Measurements from ENCODE around the gene AKR1C4. TPM values are rescaled to one million over a fixed set of nuclear protein-coding genes. Genes with fewer than 3 reads are reported as not detected.
"Not testable (repeated sequence)": the region's sequence is repeated elsewhere in the genome, so short reads cannot be mapped to it uniquely, and the experiment has no call there.

AKR1C4 gene
- total RNA-seq, 1 donor from 2014 or later: not detected

DNA sequence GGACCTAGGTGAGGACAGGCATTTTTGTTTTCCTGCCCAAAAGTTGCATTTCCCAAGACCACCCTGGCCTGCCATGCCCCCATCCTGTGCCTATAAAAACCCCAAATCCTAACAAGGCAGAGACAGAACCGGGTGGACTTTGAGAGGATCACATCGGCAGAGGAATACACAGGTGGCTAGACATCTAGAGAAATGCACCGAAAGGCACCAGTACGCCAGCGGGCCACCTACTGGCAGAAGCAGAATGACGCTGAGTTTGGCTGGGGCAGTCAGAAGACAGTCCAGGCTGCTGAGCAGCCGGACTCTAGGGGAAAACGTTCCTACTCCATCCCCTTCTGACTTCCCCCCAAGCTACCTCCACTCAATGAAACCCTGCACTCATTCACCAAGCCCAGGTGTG lies 2.8 kb downstream of the AKR1C4 start:
- Mint-ChIP-seq H3K27me3 (ENCODE audit: unreplicated experiment) (peaks cover 5% of the 10 kb centered on the region), H3K27ac (ENCODE audit: unreplicated experiment) (no peak overlapping the region), H3K4me3 (ENCODE audit: unreplicated experiment) (no peak overlapping the region), H3K9me3 (ENCODE audit: unreplicated experiment) (peaks cover 7% of the 10 kb centered on the region), H3K4me1 (ENCODE audit: unreplicated experiment) (no peaks in the 10 kb centered on the region), H3K36me3 (ENCODE audit: unreplicated experiment) (no peaks in the 10 kb centered on the region)
- TF ChIP-seq, protein P1, sequence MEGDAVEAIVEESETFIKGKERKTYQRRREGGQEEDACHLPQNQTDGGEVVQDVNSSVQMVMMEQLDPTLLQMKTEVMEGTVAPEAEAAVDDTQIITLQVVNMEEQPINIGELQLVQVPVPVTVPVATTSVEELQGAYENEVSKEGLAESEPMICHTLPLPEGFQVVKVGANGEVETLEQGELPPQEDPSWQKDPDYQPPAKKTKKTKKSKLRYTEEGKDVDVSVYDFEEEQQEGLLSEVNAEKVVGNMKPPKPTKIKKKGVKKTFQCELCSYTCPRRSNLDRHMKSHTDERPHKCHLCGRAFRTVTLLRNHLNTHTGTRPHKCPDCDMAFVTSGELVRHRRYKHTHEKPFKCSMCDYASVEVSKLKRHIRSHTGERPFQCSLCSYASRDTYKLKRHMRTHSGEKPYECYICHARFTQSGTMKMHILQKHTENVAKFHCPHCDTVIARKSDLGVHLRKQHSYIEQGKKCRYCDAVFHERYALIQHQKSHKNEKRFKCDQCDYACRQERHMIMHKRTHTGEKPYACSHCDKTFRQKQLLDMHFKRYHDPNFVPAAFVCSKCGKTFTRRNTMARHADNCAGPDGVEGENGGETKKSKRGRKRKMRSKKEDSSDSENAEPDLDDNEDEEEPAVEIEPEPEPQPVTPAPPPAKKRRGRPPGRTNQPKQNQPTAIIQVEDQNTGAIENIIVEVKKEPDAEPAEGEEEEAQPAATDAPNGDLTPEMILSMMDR (IDR thresholded peaks at IDR 0.05): no peak
- no peak for DNase-seq (ENCODE audit: extremely low spot score, unreplicated experiment)

DNA sequence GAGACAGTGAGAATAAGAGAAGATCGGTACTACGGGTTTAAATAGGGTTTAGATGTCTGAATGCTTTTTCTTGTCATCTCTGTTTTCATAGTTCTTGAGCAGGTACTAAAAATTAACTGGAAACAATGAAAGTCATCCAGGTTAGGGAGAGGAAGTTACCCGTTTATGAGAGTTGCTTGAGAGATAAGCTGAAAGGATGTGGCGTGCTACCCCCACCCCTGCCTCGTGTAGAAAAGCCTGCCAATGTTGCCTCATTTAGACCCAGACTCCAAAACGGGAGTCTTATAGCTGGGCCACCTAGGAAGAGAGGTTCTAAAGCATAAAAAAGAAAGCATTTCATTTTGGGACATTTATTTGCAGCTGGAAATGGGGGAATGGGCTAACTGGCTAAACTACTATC lies 10.2 kb downstream of the AKR1C4 start:
- Mint-ChIP-seq H3K9me3 (ENCODE audit: unreplicated experiment) (no peaks in the 10 kb centered on the region), H3K27me3 (ENCODE audit: unreplicated experiment) (peaks cover 5% of the 10 kb centered on the region), H3K27ac (ENCODE audit: unreplicated experiment) (no peak overlapping the region), H3K4me1 (ENCODE audit: unreplicated experiment) (no peaks in the 10 kb centered on the region), H3K4me3 (ENCODE audit: unreplicated experiment) (no peak overlapping the region), H3K36me3 (ENCODE audit: unreplicated experiment) (no peaks in the 10 kb centered on the region)
- TF ChIP-seq, protein P1 (IDR thresholded peaks at IDR 0.05): no peak
- DNase-seq (ENCODE audit: extremely low spot score, unreplicated experiment): no peak

DNA sequence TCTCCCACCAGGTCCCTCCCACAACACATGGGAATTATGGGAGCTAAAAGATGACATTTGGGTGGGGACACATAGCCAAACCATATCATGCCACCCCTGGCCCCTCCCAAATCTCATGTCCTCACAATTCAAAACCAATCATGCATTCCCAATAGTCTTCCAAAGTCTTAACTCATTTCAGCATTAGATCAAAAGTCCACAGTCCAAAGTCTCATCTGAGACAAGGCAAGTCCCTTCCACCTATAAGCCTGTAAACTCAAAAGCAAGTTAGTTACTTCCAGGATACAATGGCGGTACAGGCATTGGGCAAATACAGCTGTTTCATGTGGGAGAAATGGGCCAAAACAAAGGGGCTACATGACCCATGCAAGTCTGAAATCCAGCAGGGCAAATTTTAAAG lies 13.1 kb downstream of the AKR1C4 start:
- H3K4me1 Mint-ChIP-seq (ENCODE audit: unreplicated experiment); H3K27me3 Mint-ChIP-seq (ENCODE audit: unreplicated experiment); H3K27ac Mint-ChIP-seq (ENCODE audit: unreplicated experiment); H3K36me3 Mint-ChIP-seq (ENCODE audit: unreplicated experiment); DNase-seq (ENCODE audit: extremely low spot score, unreplicated experiment); H3K4me3 Mint-ChIP-seq (ENCODE audit: unreplicated experiment); H3K9me3 Mint-ChIP-seq (ENCODE audit: unreplicated experiment): not testable (repeated sequence)

DNA sequence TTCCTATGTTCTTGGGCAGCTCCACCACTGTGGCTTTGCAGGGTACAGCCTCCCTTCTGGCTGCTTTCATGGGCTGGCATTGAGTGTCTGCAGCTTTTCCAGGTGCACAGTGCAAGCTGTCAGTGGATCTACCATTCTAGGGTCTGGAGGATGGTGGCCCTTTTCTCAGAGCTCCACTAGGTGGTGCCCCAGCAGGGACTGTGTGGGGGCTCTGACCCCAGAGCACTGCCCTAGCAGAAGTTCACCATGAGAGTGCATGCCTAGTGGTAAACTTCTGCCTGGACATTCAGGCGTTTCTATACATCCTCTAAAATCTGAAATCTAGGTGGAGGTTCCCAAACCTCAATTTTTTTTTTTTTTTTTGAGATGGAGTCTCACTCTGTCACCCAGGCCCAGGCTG lies 13.6 kb downstream of the AKR1C4 start:
- DNase-seq (ENCODE audit: extremely low spot score, unreplicated experiment); H3K27me3 Mint-ChIP-seq (ENCODE audit: unreplicated experiment); H3K27ac Mint-ChIP-seq (ENCODE audit: unreplicated experiment); H3K4me1 Mint-ChIP-seq (ENCODE audit: unreplicated experiment); H3K36me3 Mint-ChIP-seq (ENCODE audit: unreplicated experiment); H3K4me3 Mint-ChIP-seq (ENCODE audit: unreplicated experiment); H3K9me3 Mint-ChIP-seq (ENCODE audit: unreplicated experiment): not testable (repeated sequence)

DNA sequence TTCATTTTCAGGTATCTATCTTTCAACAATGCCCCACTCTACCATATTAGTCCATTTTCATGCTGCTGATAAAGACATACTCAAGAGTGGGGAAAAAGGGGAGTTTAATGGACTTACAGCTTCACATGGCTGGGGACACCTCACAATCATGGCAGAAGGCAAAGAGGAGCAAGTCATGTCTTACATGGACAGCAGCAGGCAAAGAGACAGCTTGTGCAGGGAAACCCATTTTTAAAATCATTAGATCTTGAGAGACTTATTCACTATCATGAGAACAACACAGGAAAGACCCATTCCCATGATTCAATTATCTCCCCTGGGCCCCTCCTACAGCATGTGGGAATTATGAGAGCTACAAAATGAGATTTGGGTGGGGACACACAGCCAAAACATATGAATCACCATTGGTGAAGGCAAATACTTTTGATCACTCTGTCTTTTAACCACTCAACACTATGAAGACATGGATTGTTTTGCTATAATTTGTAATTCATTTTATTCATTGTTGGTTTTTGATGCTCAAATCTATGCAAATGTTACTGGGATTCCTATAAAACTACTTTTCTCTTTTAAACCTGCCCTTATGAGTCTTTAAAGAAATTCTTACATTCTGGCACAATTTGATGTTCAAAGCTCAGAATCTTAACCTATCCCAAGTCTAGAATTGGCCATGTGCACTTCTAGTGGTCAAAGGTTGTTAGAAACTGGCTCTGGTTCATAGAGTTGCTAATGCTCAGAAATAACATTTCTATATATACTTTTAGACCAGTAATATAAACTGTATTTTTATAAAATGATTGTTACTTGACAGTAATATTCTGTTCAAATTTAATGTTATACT lies 15.3 kb downstream of the AKR1C4 start:
- Mint-ChIP-seq H3K4me3 (ENCODE audit: unreplicated experiment) (no peak overlapping the region), H3K27me3 (ENCODE audit: unreplicated experiment) (peaks cover 6% of the 10 kb centered on the region), H3K4me1 (ENCODE audit: unreplicated experiment) (no peaks in the 10 kb centered on the region), H3K27ac (ENCODE audit: unreplicated experiment) (no peak overlapping the region), H3K36me3 (ENCODE audit: unreplicated experiment) (no peaks in the 10 kb centered on the region), H3K9me3 (ENCODE audit: unreplicated experiment) (no peaks in the 10 kb centered on the region)
- TF ChIP-seq, protein P1 (IDR thresholded peaks at IDR 0.05): no peak
- DNase-seq (ENCODE audit: extremely low spot score, unreplicated experiment): no peak

DNA sequence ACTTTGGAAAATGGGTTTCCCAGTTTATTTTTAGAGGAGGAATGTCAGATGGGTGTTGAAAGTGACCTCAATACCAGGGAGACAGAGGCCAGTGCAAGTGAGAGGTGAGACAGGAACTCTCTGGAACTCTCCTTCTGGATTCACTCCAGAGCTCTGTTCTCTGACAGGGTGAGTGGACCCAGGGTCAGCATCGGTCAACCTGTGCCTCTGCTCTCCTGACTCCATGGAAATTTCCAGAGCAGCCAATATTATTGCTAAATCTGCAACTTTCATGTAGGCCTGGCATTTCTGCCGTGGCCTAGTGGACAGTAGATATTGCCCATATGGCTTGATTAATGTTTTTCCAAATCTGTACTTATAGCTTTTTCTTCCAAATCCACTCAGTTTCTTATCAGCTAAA lies 20.2 kb downstream of the AKR1C4 start:
- no peaks in the 10 kb centered on the region for H3K4me1 Mint-ChIP-seq (ENCODE audit: unreplicated experiment)
- no peaks in the 10 kb centered on the region for H3K36me3 Mint-ChIP-seq (ENCODE audit: unreplicated experiment)
- H3K27ac Mint-ChIP-seq (ENCODE audit: unreplicated experiment): no peak overlapping the region
- TF ChIP-seq, protein P1 (IDR thresholded peaks at IDR 0.05): no peak
- H3K27me3 Mint-ChIP-seq (ENCODE audit: unreplicated experiment): peaks cover 4% of the 10 kb centered on the region
- no peak for DNase-seq (ENCODE audit: extremely low spot score, unreplicated experiment)
- no peaks in the 10 kb centered on the region for H3K9me3 Mint-ChIP-seq (ENCODE audit: unreplicated experiment)
- no peak overlapping the region for H3K4me3 Mint-ChIP-seq (ENCODE audit: unreplicated experiment)

Measured in osteocyte (in vitro differentiated cells).